Ovary (tissue), 3 donors: Measurements from ENCODE around the gene CLSTN1.

Source experiments
- CTCF ChIP-seq, 3 donors: fragments of 450-650 bp in 2 of 3; fragments of 200-600 bp in 1 of 3; IDR thresholded peaks; one replicate each; pipeline versions ENCODE4 v1.5.1 to v1.8.0; 2016 to 2022; ENCODE audit warnings: antibody characterized with exemption in 3 of 3, mild to moderate bottlenecking in 1 of 3
- EP300 ChIP-seq: sonication (generic); formaldehyde crosslinking; IDR thresholded peaks from one replicate; pipeline ENCODE4 v1.6.1; 2017; ENCODE audit warnings: antibody characterized with exemption
- POLR2A ChIP-seq: fragments of 450-650 bp; IDR thresholded peaks from one replicate; pipeline ENCODE4 v1.6.1; 2017; ENCODE audit warnings: antibody characterized with exemption, mild to moderate bottlenecking, moderate library complexity
- donor health status: DM: no; HTN: no; CAD: no.

GRCh38 chr1:9766759-9767442 is 56.9 kb downstream of the CLSTN1 start:
- TF ChIP-seq EP300 (no peak), POLR2A (no peak), CTCF (IDR thresholded peaks at IDR 0.05) (no peak)
